Gastroesophageal sphincter (tissue), 3 donors: Measurements from ENCODE around the gene SLC38A11.

Source experiments
- CTCF ChIP-seq, 4 experiments: fragments of 200-600 bp in 2 of 4; fragments of 450-650 bp in 2 of 4; sonication (generic) in 1 of 4; IDR thresholded peaks; one replicate each; pipeline ENCODE4 v1.5.1; 2017 to 2019; ENCODE audit warnings: antibody characterized with exemption in 4 of 4, mild to moderate bottlenecking in 2 of 4, moderate library complexity in 2 of 4
- EP300 ChIP-seq: sonication (generic); formaldehyde crosslinking; IDR thresholded peaks from one replicate; pipeline ENCODE4 v1.6.1; 2017; ENCODE audit warnings: antibody characterized with exemption, mild to moderate bottlenecking
- POLR2A ChIP-seq, 2 donors: fragments of 450-650 bp; IDR thresholded peaks; one replicate each; pipeline ENCODE4 v1.6.1; 2017; ENCODE audit warnings: antibody characterized with exemption in 2 of 2, mild to moderate bottlenecking in 2 of 2, moderate library complexity in 1 of 2

DNA sequence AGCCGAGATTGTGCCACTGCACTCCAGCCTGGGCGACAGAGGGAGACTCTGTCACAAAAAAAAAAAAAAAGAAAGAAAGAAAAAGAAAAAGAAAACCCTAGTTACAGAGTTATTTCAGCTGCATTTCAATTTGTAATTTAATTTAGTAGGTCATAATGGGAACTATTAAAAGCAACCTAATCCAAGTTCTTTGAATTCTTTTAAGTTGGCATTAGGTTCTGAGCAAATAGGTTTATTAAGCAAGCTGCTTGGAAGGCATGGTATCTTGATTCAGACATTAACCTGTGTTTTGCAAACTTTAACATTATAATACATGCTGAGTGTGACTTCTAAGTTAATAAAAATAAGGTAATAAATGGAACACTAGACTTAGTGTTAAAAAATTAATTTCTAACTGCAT, 83.9 kb downstream of the SLC38A11 start:
- TF ChIP-seq CTCF (IDR thresholded peaks at IDR 0.05) (no peak), POLR2A (IDR thresholded peaks at IDR 0.05) (no peak), EP300 (no peak)
